Neural progenitor cell (in vitro differentiated cells): ENCODE data around the gene REG1A.

Experiments used
- CTCF ChIP-seq: fragments of 200-600 bp; sonication (generic); IDR thresholded peaks from 2 replicates; pipeline ENCODE4 v1.5.1; 2017; ENCODE audit warnings: antibody characterized with exemption, mild to moderate bottlenecking
- EZH2 ChIP-seq: fragments of 200-600 bp; sonication (generic); IDR thresholded peaks from 2 replicates; pipeline ENCODE4 v1.6.1; 2017; ENCODE audit warnings: antibody characterized with exemption, mild to moderate bottlenecking, moderate library complexity
- EZH2phosphoT487 ChIP-seq: fragments of 200-600 bp; sonication (generic); IDR thresholded peaks from 2 replicates; pipeline ENCODE4 v1.6.1; 2017; ENCODE audit warnings: antibody characterized with exemption

GRCh38 chr2:79100285-79100684 is 20.0 kb upstream of the REG1A start:
- no peak for TF ChIP-seq CTCF
- no peak for TF ChIP-seq EZH2
- no peak for TF ChIP-seq EZH2phosphoT487
